H54 (cell line): ENCODE data around the gene PTPRR.

Source experiments
- DNase-seq: peaks from one replicate; pipeline ENCODE4 v3.0.0; 2011; ENCODE audit warnings: low spot score, mixed read lengths; ENCODE audit not compliant: insufficient read length
- FAIRE-seq: peaks from 3 replicates; lab custom pipeline; 2011; peaks lifted over from hg19 to GRCh38; lab: Jason Lieb, UNC
- POLR2A ChIP-seq: IDR thresholded peaks from 2 replicates; pipeline ENCODE4 v1.6.1; 2011; ENCODE audit warnings: low read depth, mild to moderate bottlenecking, low read length

Gene PTPRR

DNA sequence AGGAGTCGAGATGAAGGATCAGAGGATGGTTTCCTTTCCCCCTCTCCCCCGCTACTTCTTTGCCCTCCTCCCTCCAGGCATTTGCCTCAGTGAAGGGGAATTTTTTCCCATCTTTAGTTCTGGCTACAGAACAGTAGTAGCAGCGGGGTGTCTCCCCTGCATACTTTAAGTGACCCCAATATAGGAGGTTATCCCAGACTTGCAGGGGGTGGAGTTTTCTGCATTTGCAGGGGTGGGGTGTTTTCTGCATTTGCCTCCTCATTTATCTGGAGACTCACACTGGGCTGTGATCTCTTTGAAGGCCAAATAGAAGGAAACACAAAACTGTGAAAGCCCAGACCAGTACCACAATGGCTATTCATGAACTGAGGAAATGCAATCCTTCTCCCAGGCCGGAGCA is 303.1 kb downstream of the PTPRR start:
- DNase-seq, result no peak
- FAIRE-seq, result no peak
- TF ChIP-seq POLR2A, result no peak

DNA sequence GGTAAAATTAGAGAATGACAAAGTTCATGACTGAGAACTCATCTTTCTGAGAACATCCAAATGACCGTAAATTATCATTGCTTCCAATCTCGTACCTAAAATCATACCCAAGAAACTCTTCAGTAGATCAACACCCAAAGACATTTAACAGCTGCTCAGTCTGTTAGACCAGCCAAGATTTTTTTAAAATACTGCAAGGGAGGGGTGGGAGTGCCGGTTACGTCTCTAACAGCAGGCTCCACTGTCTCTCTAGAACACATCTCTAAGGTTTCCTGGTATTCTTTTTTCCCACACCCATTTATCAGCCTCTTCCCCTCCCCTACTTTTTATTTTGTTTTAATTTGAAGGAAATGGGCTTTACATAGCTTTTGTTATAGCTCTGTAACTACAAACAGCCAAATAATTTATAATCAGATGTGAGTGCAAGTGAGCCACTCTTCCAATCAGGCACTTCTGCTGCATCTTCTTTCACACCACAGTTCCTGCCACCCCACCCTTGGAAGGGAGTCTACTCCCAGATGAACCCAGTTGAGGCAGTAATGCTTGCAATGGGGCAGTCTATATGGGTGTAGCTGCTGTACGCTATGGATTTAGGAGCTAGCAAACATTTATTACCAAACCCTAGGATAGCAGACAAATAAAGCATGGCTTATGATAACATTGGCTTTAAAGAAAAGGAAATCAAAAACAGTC is 305.2 kb downstream of the PTPRR start:
- no peak for TF ChIP-seq POLR2A
- DNase-seq, result no peak
- FAIRE-seq, result no peak

DNA sequence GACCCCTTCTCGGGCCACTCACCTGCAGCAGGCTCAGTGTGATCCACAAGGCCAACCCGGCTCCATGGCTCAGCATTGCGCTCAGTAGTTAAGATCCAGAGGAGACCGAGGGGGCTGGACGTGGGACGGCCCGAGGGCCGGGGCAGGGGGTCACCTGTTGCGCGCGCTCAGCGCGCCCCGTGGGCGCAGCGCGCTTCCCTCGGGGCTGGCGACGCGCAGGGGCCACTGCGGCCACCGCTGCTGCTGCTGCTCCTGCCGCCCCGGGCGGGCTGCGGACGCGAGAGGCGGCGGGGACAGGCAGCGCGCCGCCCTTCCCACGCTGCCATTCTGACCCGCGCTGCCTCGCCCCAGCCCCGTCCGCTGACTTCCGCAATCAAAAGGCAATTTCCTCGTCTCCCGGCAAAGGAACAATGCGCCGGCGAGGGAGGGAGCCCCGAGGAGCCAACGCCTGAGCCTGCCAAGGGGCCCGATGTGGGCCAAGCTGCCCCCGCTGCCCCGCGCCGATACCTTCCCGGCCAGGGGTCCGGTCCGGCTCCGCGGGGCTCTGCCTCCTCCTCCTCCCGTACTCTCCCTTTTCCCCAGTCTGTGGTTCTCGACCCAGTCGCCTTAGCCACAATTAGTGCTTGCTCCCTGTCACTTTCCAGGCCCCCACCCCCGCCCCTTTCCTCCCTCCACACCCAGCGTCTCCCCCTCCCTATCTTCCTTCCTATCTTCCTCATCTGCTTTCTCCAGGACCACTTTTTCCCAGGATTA is 310.6 kb downstream of the PTPRR start:
- no peak; the same call in 1 of the 2 replicates for TF ChIP-seq POLR2A
- no peak for FAIRE-seq
- DNase-seq, result peak; percentile 38

DNA sequence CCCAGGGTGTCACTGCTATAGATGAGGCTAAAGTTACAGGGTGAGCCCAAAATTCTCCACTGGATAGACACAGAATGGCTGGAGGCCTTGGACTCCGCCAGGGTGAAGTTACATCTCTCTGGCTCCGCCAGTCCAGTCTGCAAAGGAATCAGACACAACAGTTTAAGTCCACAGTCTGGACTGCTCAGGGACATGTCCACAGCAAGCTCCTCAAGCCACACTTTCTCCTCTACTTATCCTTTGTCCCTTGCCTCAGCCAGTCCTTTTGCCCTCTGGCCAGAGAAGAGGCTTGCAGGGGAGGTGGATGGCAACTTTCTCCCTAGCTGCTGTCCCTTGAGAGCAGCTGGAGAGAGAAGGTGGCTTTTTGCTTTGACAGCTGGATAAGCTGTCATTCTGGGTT is 311.3 kb downstream of the PTPRR start:
- TF ChIP-seq POLR2A, result no peak
- peak; percentile 77 for FAIRE-seq
- no peak for DNase-seq

DNA sequence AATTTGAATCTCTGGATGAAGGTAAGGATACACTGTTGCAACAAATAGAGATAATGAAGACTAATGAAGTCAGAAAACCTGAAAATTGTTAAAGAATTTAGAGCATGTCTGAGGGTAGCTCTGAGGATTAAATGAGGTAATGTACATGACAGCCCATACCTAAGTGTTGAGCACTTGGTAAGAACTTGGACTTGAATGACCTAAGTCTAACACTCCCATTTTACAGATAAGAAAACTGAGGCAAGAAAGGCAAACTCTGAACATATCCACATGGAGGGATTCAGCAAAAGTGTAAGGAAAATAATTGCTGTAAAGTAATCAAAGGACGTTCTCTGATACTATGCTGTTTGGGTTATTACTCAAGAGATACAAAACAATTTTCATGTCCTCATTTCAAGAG is 312.4 kb downstream of the PTPRR start:
- DNase-seq, result no peak
- TF ChIP-seq POLR2A, result no peak
- FAIRE-seq, result no peak

DNA sequence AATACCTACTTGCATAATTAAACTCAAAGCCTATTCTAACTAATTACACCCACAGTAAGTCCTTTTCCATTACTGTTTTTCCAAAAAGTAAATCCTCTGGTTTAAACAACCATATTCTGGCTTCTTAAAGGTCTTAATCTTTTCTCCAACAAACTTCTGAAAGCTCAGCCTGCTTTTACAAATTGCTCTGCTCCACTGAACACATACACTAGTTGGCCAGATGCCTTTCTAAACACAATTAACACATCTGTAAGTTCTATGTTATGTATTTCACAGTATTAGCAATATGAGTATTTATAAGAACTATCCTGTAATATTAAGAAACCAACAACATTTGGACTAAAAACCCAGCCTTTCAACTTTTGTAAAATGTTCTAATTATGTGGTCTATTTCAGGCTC is 313.4 kb downstream of the PTPRR start:
- TF ChIP-seq POLR2A, result no peak
- FAIRE-seq, result peak; percentile 70
- DNase-seq, result no peak

DNA sequence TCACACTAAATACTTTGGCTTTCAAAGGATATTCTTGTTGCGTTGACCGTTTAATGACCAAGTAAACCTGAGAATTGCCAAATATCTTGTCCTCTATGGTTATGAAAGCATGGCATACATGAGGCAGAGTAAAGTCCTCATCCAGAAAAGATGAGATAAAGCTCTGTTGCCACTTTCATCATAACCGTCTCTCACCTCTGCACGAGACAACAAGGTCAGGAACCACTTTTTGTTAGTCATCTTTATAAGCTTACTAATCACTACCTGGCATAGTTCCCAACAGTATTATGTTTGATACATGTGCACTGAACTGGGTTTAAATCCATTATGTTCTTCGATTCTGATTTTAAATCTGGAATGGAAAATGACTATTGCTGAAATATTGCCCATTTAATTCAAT is 314.6 kb downstream of the PTPRR start:
- no peak for TF ChIP-seq POLR2A
- FAIRE-seq (peak; percentile 84), DNase-seq (no peak)

DNA sequence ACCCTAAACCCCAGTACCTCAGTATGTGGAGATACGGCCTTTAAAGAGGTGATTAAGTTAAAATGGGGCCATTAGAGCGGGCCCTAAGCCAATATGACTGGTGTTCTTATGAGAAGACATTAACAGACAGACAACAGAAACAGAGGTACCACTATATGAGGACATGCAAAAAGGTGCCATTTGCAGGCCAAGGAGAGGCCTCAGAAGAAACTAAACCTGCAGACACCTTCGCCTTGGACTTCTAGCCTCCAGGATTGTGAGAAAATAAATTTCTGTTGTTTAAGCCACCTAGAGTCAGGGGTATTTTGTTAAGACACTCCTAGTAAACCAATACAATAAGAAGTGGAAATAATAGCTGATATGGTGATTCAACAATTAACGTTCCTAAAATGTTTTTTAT is 315.9 kb downstream of the PTPRR start:
- DNase-seq, result no peak
- FAIRE-seq, result no peak
- TF ChIP-seq POLR2A, result no peak

DNA sequence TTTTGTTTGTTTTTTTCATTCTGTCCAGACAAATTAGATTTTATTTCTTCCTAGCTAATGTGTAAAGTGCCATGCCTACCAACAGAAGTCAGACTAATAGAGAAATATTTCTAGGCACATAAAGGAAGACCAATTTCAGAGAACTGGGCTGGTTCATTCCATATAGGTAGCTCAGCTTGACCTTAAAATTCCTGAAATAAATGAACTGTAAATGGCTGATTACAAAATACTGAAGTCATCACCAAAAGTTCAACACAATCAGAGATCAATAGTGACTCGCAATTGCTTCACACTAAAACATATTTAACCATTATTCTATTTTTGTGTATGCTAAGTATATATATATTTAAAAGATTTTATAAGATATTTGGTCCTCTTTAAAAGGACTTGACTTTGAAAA is 317.5 kb downstream of the PTPRR start:
- FAIRE-seq, result no peak
- TF ChIP-seq POLR2A, result no peak
- no peak for DNase-seq

DNA sequence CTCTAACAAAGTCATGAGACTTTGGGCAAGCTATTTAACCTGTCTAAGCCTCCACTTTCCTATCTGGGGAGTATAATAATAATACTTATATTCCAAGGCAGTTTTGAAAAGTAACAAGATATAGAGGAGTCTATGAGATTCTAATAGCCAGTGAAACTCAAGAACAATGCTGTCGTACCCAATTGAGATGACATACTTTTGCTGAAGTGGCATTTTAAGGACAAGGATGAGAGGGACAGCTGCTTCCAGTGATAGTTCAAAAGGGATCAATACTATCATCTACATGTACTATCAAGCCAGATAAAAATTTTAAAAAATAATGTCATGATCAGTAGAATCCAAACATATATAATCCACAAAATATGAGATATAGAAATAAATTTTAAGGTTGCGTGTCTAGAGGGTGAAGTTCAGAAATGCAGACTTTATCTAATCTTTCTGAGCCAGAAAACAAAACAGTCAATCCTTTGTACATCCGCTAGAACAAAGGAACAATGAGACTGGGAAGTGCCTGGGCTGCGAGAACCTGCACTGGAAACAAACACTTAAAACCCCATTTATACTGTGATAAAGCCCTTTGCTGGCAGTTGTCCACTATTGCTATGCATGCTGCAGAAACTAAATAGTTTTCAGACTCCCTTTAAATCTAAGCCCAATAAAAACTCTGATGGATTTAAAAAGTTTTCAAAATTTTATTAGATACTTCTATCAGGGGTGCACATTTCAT is 321.9 kb downstream of the PTPRR start:
- TF ChIP-seq POLR2A, result no peak
- no peak for FAIRE-seq
- no peak for DNase-seq

DNA sequence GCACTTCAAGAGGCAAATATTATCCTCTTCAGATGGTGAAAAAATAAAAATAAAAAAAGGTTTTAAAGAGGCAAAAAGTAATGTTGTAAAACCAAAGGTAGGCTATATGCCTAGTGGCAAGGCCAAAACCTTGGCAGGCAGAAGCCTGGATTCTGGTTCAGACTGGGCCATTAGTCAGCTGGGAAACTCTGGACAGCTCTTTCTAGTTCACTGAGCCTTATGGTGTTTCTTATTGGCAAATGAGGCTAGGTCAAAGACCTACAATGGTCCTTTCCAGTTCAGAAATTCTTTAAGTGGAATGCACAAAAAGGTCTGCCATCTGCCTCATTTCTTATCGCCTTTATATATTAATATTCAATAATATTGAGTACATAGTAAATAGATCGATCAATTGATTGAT is 327.9 kb downstream of the PTPRR start:
- no peak for FAIRE-seq
- no peak for TF ChIP-seq POLR2A
- DNase-seq, result no peak

DNA sequence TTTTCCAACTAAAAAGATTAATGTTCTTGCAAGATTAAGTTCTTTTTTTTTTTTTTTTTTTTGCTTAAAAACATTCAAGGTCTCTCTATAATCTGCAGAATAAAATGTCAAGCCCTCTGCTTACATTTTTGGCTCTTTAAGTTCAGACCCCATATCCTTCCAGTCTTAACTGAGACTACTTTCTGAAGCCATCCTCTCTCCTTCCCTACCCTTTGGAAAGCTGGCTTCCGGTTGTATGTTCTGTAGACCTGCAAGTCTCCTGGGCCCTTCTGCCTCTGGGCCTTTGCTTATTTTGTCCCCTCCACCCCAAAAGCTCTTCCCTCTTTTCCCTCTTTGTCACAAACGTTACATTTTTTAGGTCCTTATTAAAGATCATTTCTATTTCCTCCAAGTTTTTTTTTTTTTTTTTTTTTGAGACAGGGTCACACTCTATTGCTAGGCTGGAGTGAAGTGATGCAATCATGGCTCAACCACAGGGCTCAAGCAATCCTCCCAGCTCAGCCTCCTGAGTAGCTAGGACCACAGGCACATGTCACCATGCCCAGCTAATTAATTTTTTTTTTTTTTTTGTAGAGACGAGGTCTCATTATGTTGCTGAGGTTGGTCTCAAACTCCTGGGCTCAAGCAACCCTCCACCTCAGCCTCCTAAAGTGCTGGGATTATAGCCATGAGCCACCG is 329.9 kb downstream of the PTPRR start:
- FAIRE-seq, result no peak
- no peak for TF ChIP-seq POLR2A

DNA sequence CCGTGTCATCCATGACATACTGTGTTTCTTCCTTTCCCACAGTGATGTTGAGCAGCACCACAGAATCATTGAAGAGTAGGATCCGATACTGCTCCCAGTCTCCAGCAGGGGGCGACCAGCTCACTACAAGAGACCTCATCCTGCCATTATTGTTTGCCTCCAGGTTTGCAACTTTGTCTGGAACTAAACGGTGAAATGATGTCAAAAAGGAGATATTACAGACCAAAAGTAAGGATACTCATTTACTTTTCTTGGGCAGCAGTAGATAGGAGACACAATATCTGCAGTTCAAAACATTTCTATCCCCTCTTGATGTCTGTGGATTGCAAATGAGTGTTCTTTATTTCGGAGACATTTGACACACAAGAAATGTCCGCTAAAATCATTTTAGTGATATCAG is 330.5 kb downstream of the PTPRR start:
- DNase-seq (no peak), FAIRE-seq (peak; percentile 87)

More for the DNA sequence above, 329.9 kb downstream of the PTPRR start:
- no peak for DNase-seq

More for the DNA sequence above, 330.5 kb downstream of the PTPRR start:
- TF ChIP-seq POLR2A, result no peak
